Stimulated activated CD4-positive, alpha-beta T cell treated with anti-CD3 and anti-CD28 coated beads, TNF-alpha, amount 100 ng/mL, for 24 hours (primary cell): ENCODE results near the gene TSPAN5.

ENCODE experiments used
- DNase-seq, 3 experiments: peaks; one replicate each; pipeline ENCODE4 v3.0.0-alpha.2; 2020; ENCODE audit warnings: low read depth in 3 of 3

The TSPAN5 gene

GRCh38 chr4:98617358-98618047, 40.9 kb downstream of the TSPAN5 start:
- no peak for DNase-seq

- DNase-seq, result no peak
These were observed 42.4 kb downstream of the TSPAN5 start for GRCh38 chr4:98615991-98616390.

GRCh38 chr4:98614662-98615061, 43.7 kb downstream of the TSPAN5 start:
- DNase-seq, result no peak

- no peak for DNase-seq
These were observed 44.3 kb downstream of the TSPAN5 start for GRCh38 chr4:98614094-98614493.

GRCh38 chr4:98613453-98614075, 44.8 kb downstream of the TSPAN5 start:
- DNase-seq, result no peak

- no peak for DNase-seq
These were observed 45.8 kb downstream of the TSPAN5 start for GRCh38 chr4:98612318-98613250.

GRCh38 chr4:98611677-98612317, 46.6 kb downstream of the TSPAN5 start:
- no peak for DNase-seq

- no peak for DNase-seq
These were observed 47.3 kb downstream of the TSPAN5 start for GRCh38 chr4:98610926-98611676.

GRCh38 chr4:98610431-98610830, 48.0 kb downstream of the TSPAN5 start:
- no peak for DNase-seq

GRCh38 chr4:98609934-98610333, 48.5 kb downstream of the TSPAN5 start:
- no peak for DNase-seq

GRCh38 chr4:98608356-98608755, 50.1 kb downstream of the TSPAN5 start:
- no peak for DNase-seq

GRCh38 chr4:98606894-98607293, 51.5 kb downstream of the TSPAN5 start:
- DNase-seq, result no peak

GRCh38 chr4:98605216-98605615, 53.2 kb downstream of the TSPAN5 start:
- DNase-seq, result no peak

- no peak for DNase-seq
These were observed 53.7 kb downstream of the TSPAN5 start for GRCh38 chr4:98604723-98605122.

- DNase-seq, result no peak
These were observed 54.5 kb downstream of the TSPAN5 start for GRCh38 chr4:98603683-98604521.

- no peak for DNase-seq
These were observed 56.1 kb downstream of the TSPAN5 start for GRCh38 chr4:98602270-98602669.

- peak in 1 of 3 experiments; percentile 26 for DNase-seq
These were observed 56.7 kb downstream of the TSPAN5 start for GRCh38 chr4:98601708-98602107.

GRCh38 chr4:98599617-98600205, 58.7 kb downstream of the TSPAN5 start:
- no peak for DNase-seq

- no peak for DNase-seq
These were observed 71.5 kb downstream of the TSPAN5 start for GRCh38 chr4:98586962-98587354.
